K562 (cell line): ENCODE measurements around the gene PRKACA. TPM values are rescaled to one million over a fixed set of nuclear protein-coding genes. Genes with fewer than 3 reads are reported as not detected.

Experiments used
- FOXK2 ChIP-seq, 2 experiments: fragments of 450-650 bp; IDR thresholded peaks in 1 of 2; conservative IDR thresholded peaks in 1 of 2; 2 replicates each; pipeline ENCODE4 v1.6.1; 2016; ENCODE audit warnings: low read depth in 2 of 2, mild to moderate bottlenecking in 1 of 2
- KDM5B ChIP-seq: fragments of 200-600 bp; sonication (generic); IDR thresholded peaks from 2 replicates; pipeline ENCODE4 v1.6.1; 2012; ENCODE audit warnings: low read depth, mild to moderate bottlenecking, moderate library complexity, low read length, control low read depth, inconsistent platforms; ENCODE audit not compliant: insufficient replicate concordance
- MAZ ChIP-seq, 2 experiments: fragments of 450-650 bp in 1 of 2; sonication (generic) in 1 of 2; formaldehyde crosslinking; IDR thresholded peaks in 1 of 2; conservative IDR thresholded peaks in 1 of 2; 2 replicates each; pipeline versions ENCODE4 v1.4.0 to v1.5.0; 2020; ENCODE audit warnings: mild to moderate bottlenecking in 1 of 2, missing genetic modification reagents in 1 of 2
- NFXL1 ChIP-seq: fragments of 450-650 bp; formaldehyde crosslinking; IDR thresholded peaks from 2 replicates; pipeline ENCODE4 v1.4.0; 2021; ENCODE audit warnings: mild to moderate bottlenecking
- NR2C1 ChIP-seq, 2 experiments: fragments of 450-650 bp; IDR thresholded peaks; 2 replicates each; pipeline ENCODE4 v1.6.1; 2017; ENCODE audit warnings: mild to moderate bottlenecking in 2 of 2, antibody characterized with exemption in 1 of 2, inconsistent platforms in 1 of 2, missing compliant biosample characterization in 1 of 2, missing genetic modification characterization in 1 of 2
- PRPF4 ChIP-seq: fragments of 200-400 bp; formaldehyde crosslinking; IDR thresholded peaks from one replicate; pipeline ENCODE4 v1.6.1; 2017; ENCODE audit warnings: low read length, low read depth, mild to moderate bottlenecking; ENCODE audit not compliant: insufficient read depth, poor library complexity, severe bottlenecking
- SRSF7 ChIP-seq: fragments of 200-400 bp; formaldehyde crosslinking; optimal IDR thresholded peaks from 2 replicates; pipeline ENCODE3; 2017; ENCODE audit warnings: mild to moderate bottlenecking, low read depth, low read length
- TCF7L2 ChIP-seq: fragments of 150-350 bp; IDR thresholded peaks from 2 replicates; pipeline ENCODE4 v1.6.1; 2016; ENCODE audit warnings: low read depth, mild to moderate bottlenecking, low read length, moderate library complexity
- ZNF121 ChIP-seq: sonication (generic); formaldehyde crosslinking; conservative IDR thresholded peaks from 2 replicates; pipeline ENCODE4 v1.8.0; 2022; ENCODE audit warnings: missing genetic modification reagents
- ZNF232 ChIP-seq: sonication (generic); formaldehyde crosslinking; IDR thresholded peaks from 2 replicates; pipeline ENCODE4 v1.8.0; 2022; ENCODE audit warnings: mild to moderate bottlenecking, missing genetic modification reagents
- ZNF444 ChIP-seq: fragments of 250-450 bp; sonication (Bioruptor Pico); IDR thresholded peaks from 2 replicates; pipeline ENCODE4 v1.4.0; 2020; ENCODE audit warnings: mild to moderate bottlenecking, moderate library complexity
- ZNF589 ChIP-seq: fragments of 200-800 bp; sonication (Bioruptor generic); IDR thresholded peaks from 2 replicates; pipeline ENCODE4 v1.6.1; 2016; ENCODE audit warnings: low read depth, missing genetic modification characterization, missing compliant biosample characterization
- polyA plus RNA-seq, 8 experiments: library from polyadenylated mRNA; depleted of rRNA in 4 of 8; stranded (reverse) in 5 of 8; unstranded in 3 of 8; fragments of >200 nt; fragmentation: Nextera tagmentation in 2 of 8; fragmentation: Illumina TruSeq in 1 of 8; extraction: Ambion mirVana in 2 of 8; extraction: Trizol in 1 of 8; gene quantifications; 2 replicates each; pipeline versions ENCODE4 v1.2.1 to v1.2.3, GENCODE V29; 2011 to 2014; ENCODE audit warnings: inconsistent platforms in 1 of 8, missing spikeins in 1 of 8
- total RNA-seq, 7 experiments: library from RNA; depleted of rRNA in 6 of 7; stranded (reverse); fragments of >200 nt in 6 of 7; fragmentation: Illumina TruSeq in 2 of 7; extraction: Trizol in 2 of 7; gene quantifications; 2 replicates each; pipeline versions ENCODE4 v1.2.1 to v1.2.3, GENCODE V29; 2011 to 2021; ENCODE audit warnings: low replicate concordance in 1 of 7
- TF ChIP-seq, protein P1 (sequence below), 2 experiments: fragments of 200-800 bp in 1 of 2; sonication (Bioruptor generic) in 1 of 2; sonication (generic) in 1 of 2; formaldehyde crosslinking in 1 of 2; IDR thresholded peaks in 1 of 2; conservative IDR thresholded peaks in 1 of 2; 2 replicates each; pipeline versions ENCODE4 v1.5.0 to v1.6.1; 2016 to 2020; ENCODE audit warnings: missing compliant biosample characterization in 1 of 2, missing genetic modification characterization in 1 of 2, missing genetic modification reagents in 1 of 2
- TF ChIP-seq, protein P2 (sequence below), 2 experiments: fragments of 450-650 bp in 1 of 2; sonication (generic) in 1 of 2; formaldehyde crosslinking in 1 of 2; IDR thresholded peaks; 2 replicates each; pipeline versions ENCODE4 v1.7.1 to v1.9.0; 2016 to 2022; ENCODE audit warnings: inconsistent platforms in 1 of 2, mild to moderate bottlenecking in 1 of 2, missing genetic modification reagents in 1 of 2

The PRKACA gene
- total and polyA plus RNA-seq, 9 of the 15 experiments (the other 6 are each of a cell fraction or from before 2014, with no cell fraction given): 1.2 to 63.1 (median 13.0) TPM

- TF ChIP-seq, protein P1, sequence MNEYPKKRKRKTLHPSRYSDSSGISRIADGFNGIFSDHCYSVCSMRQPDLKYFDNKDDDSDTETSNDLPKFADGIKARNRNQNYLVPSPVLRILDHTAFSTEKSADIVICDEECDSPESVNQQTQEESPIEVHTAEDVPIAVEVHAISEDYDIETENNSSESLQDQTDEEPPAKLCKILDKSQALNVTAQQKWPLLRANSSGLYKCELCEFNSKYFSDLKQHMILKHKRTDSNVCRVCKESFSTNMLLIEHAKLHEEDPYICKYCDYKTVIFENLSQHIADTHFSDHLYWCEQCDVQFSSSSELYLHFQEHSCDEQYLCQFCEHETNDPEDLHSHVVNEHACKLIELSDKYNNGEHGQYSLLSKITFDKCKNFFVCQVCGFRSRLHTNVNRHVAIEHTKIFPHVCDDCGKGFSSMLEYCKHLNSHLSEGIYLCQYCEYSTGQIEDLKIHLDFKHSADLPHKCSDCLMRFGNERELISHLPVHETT (CRISPR knock-in tag; conservative IDR thresholded peaks at IDR 0.05 in 1 of 2, IDR thresholded peaks at IDR 0.05 in 1 of 2): peak in 1 of 2 experiments; percentile 96; a peak in 2 of 4 replicates
- TF ChIP-seq NR2C1 (IDR thresholded peaks at IDR 0.05): peak; percentile 100
- TF ChIP-seq NR2C1 (tag; IDR thresholded peaks at IDR 0.05): peak; percentile 100
- TF ChIP-seq KDM5B: peak; percentile 83
- no peak for TF ChIP-seq ZNF444 (CRISPR knock-in tag)
- no peak for TF ChIP-seq ZNF232 (CRISPR knock-in tag)
- TF ChIP-seq PRPF4: no peak
- TF ChIP-seq ZNF589 (CRISPR knock-in tag): no peak
- TF ChIP-seq, protein P2, sequence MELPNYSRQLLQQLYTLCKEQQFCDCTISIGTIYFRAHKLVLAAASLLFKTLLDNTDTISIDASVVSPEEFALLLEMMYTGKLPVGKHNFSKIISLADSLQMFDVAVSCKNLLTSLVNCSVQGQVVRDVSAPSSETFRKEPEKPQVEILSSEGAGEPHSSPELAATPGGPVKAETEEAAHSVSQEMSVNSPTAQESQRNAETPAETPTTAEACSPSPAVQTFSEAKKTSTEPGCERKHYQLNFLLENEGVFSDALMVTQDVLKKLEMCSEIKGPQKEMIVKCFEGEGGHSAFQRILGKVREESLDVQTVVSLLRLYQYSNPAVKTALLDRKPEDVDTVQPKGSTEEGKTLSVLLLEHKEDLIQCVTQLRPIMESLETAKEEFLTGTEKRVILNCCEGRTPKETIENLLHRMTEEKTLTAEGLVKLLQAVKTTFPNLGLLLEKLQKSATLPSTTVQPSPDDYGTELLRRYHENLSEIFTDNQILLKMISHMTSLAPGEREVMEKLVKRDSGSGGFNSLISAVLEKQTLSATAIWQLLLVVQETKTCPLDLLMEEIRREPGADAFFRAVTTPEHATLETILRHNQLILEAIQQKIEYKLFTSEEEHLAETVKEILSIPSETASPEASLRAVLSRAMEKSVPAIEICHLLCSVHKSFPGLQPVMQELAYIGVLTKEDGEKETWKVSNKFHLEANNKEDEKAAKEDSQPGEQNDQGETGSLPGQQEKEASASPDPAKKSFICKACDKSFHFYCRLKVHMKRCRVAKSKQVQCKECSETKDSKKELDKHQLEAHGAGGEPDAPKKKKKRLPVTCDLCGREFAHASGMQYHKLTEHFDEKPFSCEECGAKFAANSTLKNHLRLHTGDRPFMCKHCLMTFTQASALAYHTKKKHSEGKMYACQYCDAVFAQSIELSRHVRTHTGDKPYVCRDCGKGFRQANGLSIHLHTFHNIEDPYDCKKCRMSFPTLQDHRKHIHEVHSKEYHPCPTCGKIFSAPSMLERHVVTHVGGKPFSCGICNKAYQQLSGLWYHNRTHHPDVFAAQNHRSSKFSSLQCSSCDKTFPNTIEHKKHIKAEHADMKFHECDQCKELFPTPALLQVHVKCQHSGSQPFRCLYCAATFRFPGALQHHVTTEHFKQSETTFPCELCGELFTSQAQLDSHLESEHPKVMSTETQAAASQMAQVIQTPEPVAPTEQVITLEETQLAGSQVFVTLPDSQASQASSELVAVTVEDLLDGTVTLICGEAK (IDR thresholded peaks at IDR 0.05): peak; percentile 99
- TF ChIP-seq, protein P2 (CRISPR knock-in tag; IDR thresholded peaks at IDR 0.05): no peak
- TF ChIP-seq MAZ (CRISPR knock-in tag; conservative IDR thresholded peaks at IDR 0.05 in 1 of 2, IDR thresholded peaks at IDR 0.05 in 1 of 2): peak; percentile 71 to 94
- no peak for TF ChIP-seq ZNF121 (CRISPR knock-in tag)
- no peak for TF ChIP-seq NFXL1 (CRISPR knock-in tag)
- TF ChIP-seq SRSF7: no peak
- peak; percentile 92 to 95 for TF ChIP-seq FOXK2 (conservative IDR thresholded peaks at IDR 0.05 in 1 of 2, IDR thresholded peaks at IDR 0.05 in 1 of 2; ENCODE audit: low read depth in 2 of 2)
- no peak for TF ChIP-seq TCF7L2
These were observed 36.4 kb downstream of the PRKACA start (continued) for GRCh38 chr19:14080887-14081796.
